Heart right ventricle (tissue), 16 donors: ENCODE results near the gene MFAP2. TPM values are rescaled to one million over a fixed set of nuclear protein-coding genes. Genes with fewer than 3 reads are reported as not detected.

Experiments
- ATAC-seq, 8 donors: fragments of 200-7000 bp; cut with Tn5 transposase; one replicate each; pipeline ENCODE4 v1.9.1; 2020; ENCODE audit warnings: mild to moderate bottlenecking in 8 of 8, moderate library complexity in 8 of 8, moderate number of reproducible peaks in 1 of 8
- DNase-seq, 2 donors: peaks; one replicate each; pipeline ENCODE4 v3.0.0-alpha.2; 2020
- H3K27ac ChIP-seq, 10 donors: fragments of 200-600 bp; sonication (generic) in 2 of 10; one replicate each; pipeline versions ENCODE4 v1.5.0 to v1.8.0; 2020 to 2022; ENCODE audit warnings: mild to moderate bottlenecking in 3 of 10
- H3K27me3 ChIP-seq, 7 donors: fragments of 200-600 bp; one replicate each; pipeline ENCODE4 v1.8.0; 2021 to 2022; ENCODE audit warnings: mild to moderate bottlenecking in 2 of 7
- H3K36me3 ChIP-seq, 9 donors: fragments of 200-600 bp; sonication (generic) in 1 of 9; one replicate each; pipeline versions ENCODE4 v1.5.0 to v1.8.0; 2020 to 2022; ENCODE audit warnings: mild to moderate bottlenecking in 2 of 9
- H3K4me1 ChIP-seq, 9 donors: fragments of 200-600 bp; sonication (generic) in 1 of 9; one replicate each; pipeline versions ENCODE4 v1.5.0 to v1.8.0; 2020 to 2022; ENCODE audit warnings: mild to moderate bottlenecking in 4 of 9
- H3K4me3 ChIP-seq, 10 donors: fragments of 200-600 bp; sonication (generic) in 2 of 10; one replicate each; pipeline versions ENCODE4 v1.5.0 to v1.8.0; 2020 to 2022; ENCODE audit warnings: mild to moderate bottlenecking in 7 of 10, moderate library complexity in 2 of 10
- H3K9me3 ChIP-seq, 11 donors: fragments of 200-600 bp in 10 of 11; sonication (generic) in 2 of 11; one replicate each; pipeline versions ENCODE4 v1.5.0 to v1.8.0; 2013 to 2022; ENCODE audit warnings: mild to moderate bottlenecking in 2 of 11, control low read depth in 1 of 11, moderate library complexity in 1 of 11
- CTCF ChIP-seq, 9 donors: fragments of 200-600 bp; sonication (generic) in 2 of 9; IDR thresholded peaks; one replicate each; pipeline versions ENCODE4 v1.5.0 to v1.8.0; 2021 to 2022; ENCODE audit warnings: antibody characterized with exemption in 9 of 9, mild to moderate bottlenecking in 5 of 9, moderate library complexity in 1 of 9
- WGBS, 2 donors: extraction: QIAGEN DNeasy Blood & Tissue Kit; methylation state at CpG; one replicate each; pipeline ENCODE4 v1.1.7; 2013; ENCODE audit warnings: inconsistent platforms in 1 of 2; 5-methylcytosine and 5-hydroxymethylcytosine counted together
- intact Hi-C, 10 donors: fragments of 100-400 bp; cut with DNase I; formaldehyde crosslinking; loops; one replicate each; pipeline versions ENCODE4 v1.11.1 to v1.14.2; 2022
- polyA plus RNA-seq, 2 donors: library from polyadenylated mRNA; stranded (reverse); fragments of 200-250 nt; gene quantifications; one replicate each; pipeline ENCODE4 v1.2.3, GENCODE V29; 2013
- total RNA-seq, 10 donors: library from RNA; stranded (reverse); fragmentation: NEBNext Ultra II Directional in 3 of 10; extraction: Animal tissue kit (Norgen Biotek cat#: 25700) in 3 of 10; gene quantifications; one replicate each; pipeline versions ENCODE4 v1.2.1 to v1.2.4, GENCODE V29; 2021 to 2023
- donor health status: Arrhythmogenic right ventricular cardiomyopathy.
- donor health status: ischemic (EF 13 %, LVEDD 7.1; RV severe dilation, severe dysfunction).
- donor health status: healthy with polysubstance abuse.
- donor health status: DM: no; HTN: yes; CAD: no.
- donor health status: DM: no; HTN: no; CAD: no.
- donor health status: ischemic (EF 25% LVEDD 6.9; RV normal size, moderate dysfunction).
- donor health status: ischemic (EF 25% LVEDD 5.7; RV mildly dilated, moderate dysfunction).
- donor health status: healthy.
- donor health status: DM: yes; HTN: yes; CAD: no.
- donor health status: Ischemic cardiomyopathy.
- donor health status: ischemic (EF 35%, LVEDD 5.7; RV mildly dilated, moderate dysfunction).
- donor health status: nonischemic (EF 11% LVEDD 7.7; RV severe dilation, severe dysfunction).
- donor health status: DM: yes; HTN: yes; CAD: no.
- donor health status: PGD.
- donor health status: ischemic (EF 29% LVEDD 5.4; RV normal size, mild dysfunction).
- donor health status: nonischemic (EF 23%, LVEDD 6.1; RV moderate dilation, normal function).

MFAP2 gene
- total and polyA plus RNA-seq, 12 donors: 1.3 to 10.5 (median 2.5) TPM

GRCh38 chr1:16958475-16958874, 21.9 kb downstream of the MFAP2 start:
- Histone ChIP-seq H3K4me3 (no peak overlapping the region), H3K27me3 (no peaks in the 10 kb centered on the region), H3K9me3 (no peaks in the 10 kb centered on the region), H3K36me3 (peaks cover 0 to 48% (median 10%) of the 10 kb centered on the region in 9 donors), H3K27ac (no peak overlapping the region), H3K4me1 (peaks cover 0 to 18% (median 0%) of the 10 kb centered on the region in 9 donors)
- no peak for TF ChIP-seq CTCF (IDR thresholded peaks at IDR 0.05)
- intact Hi-C loops: loop anchor here in 6 of 10 donors (5.0 to 10.0 kb wide), 3 partner anchors 89 to 286 kb away; partner anchors contain the start of gene PADI3 (in 1 of the 6)
- WGBS, 2 donors: 95 to 97% methylated on average over 12 of the region's 12 CpGs
- no peak for DNase-seq
- ATAC-seq: no peak

DNA sequence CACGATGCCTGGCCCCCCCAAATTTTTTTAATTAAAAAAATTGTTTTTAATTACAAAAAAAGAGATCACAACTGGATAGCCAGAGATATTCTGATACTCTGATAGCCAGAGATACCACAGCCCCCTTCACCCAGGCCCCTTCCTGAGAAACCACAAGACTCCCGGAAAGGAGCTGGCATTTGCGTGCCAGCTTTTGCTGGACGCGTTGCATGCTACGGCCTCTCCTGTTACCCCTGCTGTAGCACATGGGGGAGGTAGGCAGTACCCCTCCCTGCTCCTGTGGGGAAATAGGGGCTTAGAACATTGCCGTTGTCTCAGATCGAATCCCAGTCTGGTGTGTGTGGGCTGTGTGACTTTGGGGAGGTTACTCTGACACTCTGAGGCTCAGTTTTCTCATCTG, 22.7 kb downstream of the MFAP2 start:
- no peaks in the 10 kb centered on the region for H3K27me3 ChIP-seq
- 88 to 91% methylated on average over 8 of the region's 8 CpGs for WGBS, 2 donors
- ATAC-seq (no peak), DNase-seq (no peak)
- H3K4me3 ChIP-seq: no peak overlapping the region
- intact Hi-C loops: loop anchor here in 6 of 10 donors (5.0 to 10.0 kb wide), 3 partner anchors 90 to 287 kb away; partner anchors contain the start of gene PADI3 (in 1 of the 6)
- H3K9me3 ChIP-seq: no peaks in the 10 kb centered on the region
- peaks cover 0 to 48% (median 10%) of the 10 kb centered on the region in 9 donors for H3K36me3 ChIP-seq
- no peak for TF ChIP-seq CTCF (IDR thresholded peaks at IDR 0.05)
- no peak overlapping the region for H3K27ac ChIP-seq
- H3K4me1 ChIP-seq: peaks cover 0 to 16% (median 0%) of the 10 kb centered on the region in 9 donors

- Histone ChIP-seq H3K9me3 (no peaks in the 10 kb centered on the region), H3K36me3 (peaks cover 0 to 48% (median 10%) of the 10 kb centered on the region in 9 donors), H3K27me3 (no peaks in the 10 kb centered on the region), H3K27ac (no peak overlapping the region), H3K4me1 (peaks cover 0 to 17% (median 2%) of the 10 kb centered on the region in 9 donors), H3K4me3 (no peak overlapping the region)
- intact Hi-C loops: loop anchor here in 6 of 10 donors (5.0 to 10.0 kb wide), 3 partner anchors 91 to 288 kb away; partner anchors contain the start of gene PADI3 (in 1 of the 6)
- ATAC-seq (no peak), DNase-seq (no peak)
- no peak for TF ChIP-seq CTCF (IDR thresholded peaks at IDR 0.05)
- 91 to 96% methylated on average over 8 of the region's 8 CpGs for WGBS, 2 donors
These were observed 23.6 kb downstream of the MFAP2 start for GRCh38 chr1:16956775-16957174.

GRCh38 chr1:16955186-16955585, 25.2 kb downstream of the MFAP2 start:
- DNase-seq (no peak), ATAC-seq (no peak)
- H3K4me1 ChIP-seq: peaks cover 0 to 7% (median 3%) of the 10 kb centered on the region in 9 donors
- no peak for TF ChIP-seq CTCF (IDR thresholded peaks at IDR 0.05)
- H3K9me3 ChIP-seq: no peaks in the 10 kb centered on the region
- WGBS, 2 donors: 97% methylated on average over 25 of the region's 25 CpGs
- peaks cover 0 to 48% (median 10%) of the 10 kb centered on the region in 9 donors for H3K36me3 ChIP-seq
- H3K27me3 ChIP-seq: no peaks in the 10 kb centered on the region
- H3K4me3 ChIP-seq: no peak overlapping the region
- no peak overlapping the region for H3K27ac ChIP-seq
- intact Hi-C loops: loop anchor here in 6 of 10 donors (5.0 to 10.0 kb wide), 3 partner anchors 92 to 290 kb away; partner anchors contain the start of gene PADI3 (in 1 of the 6)
